Measurements from ENCODE around the gene KCND1.
"Not testable (repeated sequence)": the region's sequence is repeated elsewhere in the genome, so short reads cannot be mapped to it uniquely, and the experiment has no call there.

Gene KCND1

DNA sequence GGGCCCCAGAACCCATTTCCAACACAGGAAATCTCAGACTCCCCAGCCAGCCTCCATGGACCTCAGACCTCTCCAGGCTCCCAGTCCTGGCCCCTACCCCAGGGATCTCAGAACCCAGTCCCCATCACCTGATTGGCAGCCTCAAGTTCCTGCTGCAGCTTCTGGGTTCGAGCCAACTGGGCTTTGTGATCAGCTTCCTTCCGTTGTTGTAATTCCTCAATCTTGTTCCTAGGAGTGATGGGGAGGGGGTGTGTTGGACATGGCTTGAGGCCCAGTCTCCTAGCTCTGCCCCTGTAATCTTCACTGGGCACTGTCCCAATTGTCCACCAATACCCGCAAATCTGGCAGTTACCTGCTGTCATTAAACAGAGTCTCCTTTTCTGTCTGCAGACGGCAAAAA is 17.8 kb upstream of the KCND1 start:
- no peak for DNase-seq

DNA sequence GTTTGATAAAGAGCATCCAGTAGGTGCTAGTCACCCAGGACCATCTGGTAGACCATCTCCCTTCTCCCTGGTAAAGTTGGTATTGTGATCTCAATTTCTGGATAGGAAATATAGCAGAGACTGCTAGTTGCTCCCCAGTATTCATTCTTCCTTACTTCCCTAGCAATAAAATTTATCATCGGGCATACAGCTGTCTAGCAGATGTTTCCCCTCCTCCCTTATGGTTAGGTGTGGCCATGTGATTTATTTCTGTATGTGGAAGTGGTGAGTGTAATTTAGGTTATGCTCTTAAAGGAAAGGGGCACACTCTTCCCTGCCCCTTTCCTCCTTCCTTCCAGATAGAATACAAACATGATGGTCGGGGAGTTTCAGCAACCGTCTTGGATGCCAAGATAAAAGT is 12.3 kb upstream of the KCND1 start:
- TF ChIP-seq GATA1 (IDR thresholded peaks at IDR 0.05; ENCODE audit: low read depth, low read length) (no peak), POLR2A (IDR thresholded peaks at IDR 0.05; ENCODE audit: low read length) (no peak)
- DNase-seq, result no peak

More for the DNA sequence above, 17.8 kb upstream of the KCND1 start:
- TF ChIP-seq GATA1 (IDR thresholded peaks at IDR 0.05; ENCODE audit: low read depth, low read length) (no peak), POLR2A (IDR thresholded peaks at IDR 0.05; ENCODE audit: low read length) (no peak)

DNA sequence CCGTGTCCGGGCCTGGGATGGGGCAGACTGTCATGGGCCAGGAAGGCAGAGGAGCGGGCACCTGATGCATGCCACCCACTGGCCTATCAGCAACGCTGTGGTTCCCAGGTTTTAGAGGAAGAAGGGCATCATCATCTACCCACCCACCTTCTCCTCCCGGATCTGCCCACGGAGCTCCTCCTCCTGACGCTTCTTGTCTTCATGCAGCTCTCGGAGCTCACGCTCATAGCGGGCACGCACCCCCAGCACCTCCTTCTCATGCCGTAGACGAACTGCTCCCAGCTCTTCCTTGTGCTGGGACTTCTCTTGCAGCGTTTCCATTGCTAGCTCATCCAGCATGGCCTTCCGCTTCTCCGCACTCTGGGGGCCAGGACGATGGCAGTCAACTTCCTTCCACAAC is 11.4 kb upstream of the KCND1 start:
- no peak for DNase-seq
- TF ChIP-seq POLR2A (IDR thresholded peaks at IDR 0.05; ENCODE audit: low read length) (no peak), GATA1 (IDR thresholded peaks at IDR 0.05; ENCODE audit: low read depth, low read length) (no peak)

DNA sequence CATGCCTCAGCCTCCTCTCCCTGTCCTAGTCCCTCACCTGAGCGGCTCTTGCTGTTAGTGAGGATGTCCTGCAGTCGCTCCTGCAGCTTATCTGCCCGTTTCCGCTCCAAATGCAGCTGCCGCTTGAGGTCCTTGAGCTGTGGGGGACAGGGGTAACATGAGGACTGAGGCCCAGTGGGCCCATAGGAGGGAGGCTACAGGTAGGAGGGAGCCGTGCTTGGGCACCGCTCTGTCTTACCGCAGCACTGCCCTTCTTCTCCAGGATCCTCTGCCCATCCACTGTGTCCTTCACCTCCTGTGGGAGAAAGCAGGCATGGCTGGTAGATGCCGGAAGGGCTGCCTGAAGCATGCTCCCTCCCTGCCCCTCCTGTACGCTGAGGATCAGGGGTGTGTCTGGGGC is 9.5 kb upstream of the KCND1 start:
- DNase-seq, result no peak
- TF ChIP-seq POLR2A (IDR thresholded peaks at IDR 0.05; ENCODE audit: low read length), result no peak
- no peak for TF ChIP-seq GATA1 (IDR thresholded peaks at IDR 0.05; ENCODE audit: low read depth, low read length)

DNA sequence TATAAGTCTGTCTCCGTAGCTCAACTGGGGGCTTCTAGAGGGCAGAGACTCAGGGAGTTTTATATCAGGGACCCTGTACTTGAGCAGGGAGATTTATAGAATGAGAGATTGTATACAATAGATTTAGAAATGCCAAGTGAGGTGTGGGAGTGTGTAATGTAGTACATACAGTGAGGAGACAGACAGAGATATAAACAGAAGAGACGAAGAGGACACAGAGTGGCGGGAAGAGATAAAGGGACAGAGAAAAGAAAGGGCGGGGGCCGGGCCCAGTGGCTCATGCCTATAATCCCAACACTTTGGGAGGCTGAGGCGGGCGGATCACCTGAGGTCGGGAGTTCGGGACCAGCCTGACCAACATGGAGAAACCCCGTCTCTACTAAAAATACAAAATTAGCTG is 8.7 kb upstream of the KCND1 start:
- DNase-seq, result not testable (repeated sequence)

DNA sequence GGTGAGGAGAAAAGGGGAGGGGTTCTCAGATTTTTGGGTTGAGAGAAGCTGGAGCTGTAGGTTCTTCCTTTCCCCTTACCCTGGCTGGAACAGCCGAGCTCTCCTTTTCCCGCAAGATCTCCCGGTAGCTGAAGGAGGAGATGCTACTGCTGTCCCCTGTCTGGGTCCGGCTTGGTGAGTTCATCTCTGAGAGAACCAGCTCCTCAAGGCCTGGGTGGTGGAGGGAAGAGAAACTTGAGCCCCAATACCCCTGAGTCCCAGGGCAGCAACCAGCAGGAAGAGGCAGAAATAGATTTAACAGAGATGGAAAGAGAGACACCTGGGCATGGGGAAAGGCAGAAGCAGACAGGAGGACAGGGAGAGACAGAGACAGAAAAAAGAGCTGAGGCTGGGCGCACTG is 6.6 kb upstream of the KCND1 start:
- DNase-seq, result no peak
- TF ChIP-seq GATA1 (IDR thresholded peaks at IDR 0.05; ENCODE audit: low read depth, low read length) (no peak), POLR2A (IDR thresholded peaks at IDR 0.05; ENCODE audit: low read length) (no peak)

DNA sequence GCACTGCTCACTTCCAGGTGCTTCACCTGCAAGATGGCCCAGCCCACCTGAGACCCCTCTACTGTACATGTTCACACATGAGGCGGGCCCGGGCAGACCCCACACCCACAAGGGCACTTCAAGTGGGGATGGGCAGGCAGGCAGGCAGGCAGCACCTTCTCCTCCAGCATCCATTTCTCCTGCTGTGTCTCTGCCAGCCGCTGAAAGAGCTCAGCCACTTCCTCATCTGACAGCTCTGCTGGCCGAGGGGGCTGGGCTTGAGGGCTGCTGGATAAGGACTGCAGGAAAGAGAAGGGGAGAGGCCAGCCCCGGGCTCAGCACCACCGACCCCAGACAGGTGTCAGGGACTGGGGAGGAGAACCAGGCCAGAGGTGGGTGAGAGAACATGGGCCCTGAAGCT is 4.4 kb upstream of the KCND1 start:
- DNase-seq, result no peak
- TF ChIP-seq GATA1 (IDR thresholded peaks at IDR 0.05; ENCODE audit: low read depth, low read length) (no peak), POLR2A (IDR thresholded peaks at IDR 0.05; ENCODE audit: low read length) (no peak)

DNA sequence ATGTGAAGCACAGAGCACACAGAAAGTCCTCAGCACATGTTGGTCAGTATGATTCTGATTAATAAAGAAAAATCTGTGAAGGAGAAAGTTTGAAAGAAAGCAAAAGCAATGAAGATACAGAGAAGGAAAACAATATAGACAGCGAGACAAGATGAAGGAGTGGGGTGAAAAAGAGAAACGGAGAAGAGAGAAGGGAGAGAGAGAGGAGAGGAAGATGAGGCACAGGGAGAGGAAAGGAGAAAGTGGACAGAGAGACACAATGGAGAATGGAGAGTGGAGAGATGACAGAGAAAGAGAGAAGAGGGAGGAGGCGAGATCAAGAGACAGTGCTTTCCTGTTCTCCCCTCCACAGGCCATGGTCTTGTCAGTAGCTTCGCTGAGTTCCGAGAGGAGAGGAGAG is 3.9 kb upstream of the KCND1 start:
- TF ChIP-seq GATA1 (IDR thresholded peaks at IDR 0.05; ENCODE audit: low read depth, low read length) (no peak), POLR2A (IDR thresholded peaks at IDR 0.05; ENCODE audit: low read length) (no peak)
- no peak for DNase-seq

DNA sequence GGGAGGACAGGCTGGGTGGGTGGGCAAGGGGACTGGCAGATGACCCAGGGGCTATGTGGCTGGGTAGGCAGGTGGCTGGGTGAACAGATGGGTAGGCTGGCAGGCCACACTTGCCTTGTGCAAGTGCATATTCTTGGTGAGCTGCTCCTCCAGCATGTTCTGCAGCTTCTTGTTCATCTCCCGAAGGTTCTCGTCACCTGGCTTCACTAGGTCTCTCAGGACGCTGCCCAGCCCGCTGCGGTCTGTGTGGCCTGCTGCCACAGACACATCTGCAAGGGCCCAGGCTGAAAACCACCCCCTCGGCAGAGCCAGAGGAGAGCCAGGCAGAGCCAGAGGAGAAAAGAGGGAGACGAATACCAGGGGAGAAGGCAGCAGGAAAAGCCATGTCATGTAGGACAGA is 3.4 kb upstream of the KCND1 start:
- TF ChIP-seq POLR2A (IDR thresholded peaks at IDR 0.05; ENCODE audit: low read length) (no peak), GATA1 (IDR thresholded peaks at IDR 0.05; ENCODE audit: low read depth, low read length) (no peak)
- DNase-seq, result no peak

DNA sequence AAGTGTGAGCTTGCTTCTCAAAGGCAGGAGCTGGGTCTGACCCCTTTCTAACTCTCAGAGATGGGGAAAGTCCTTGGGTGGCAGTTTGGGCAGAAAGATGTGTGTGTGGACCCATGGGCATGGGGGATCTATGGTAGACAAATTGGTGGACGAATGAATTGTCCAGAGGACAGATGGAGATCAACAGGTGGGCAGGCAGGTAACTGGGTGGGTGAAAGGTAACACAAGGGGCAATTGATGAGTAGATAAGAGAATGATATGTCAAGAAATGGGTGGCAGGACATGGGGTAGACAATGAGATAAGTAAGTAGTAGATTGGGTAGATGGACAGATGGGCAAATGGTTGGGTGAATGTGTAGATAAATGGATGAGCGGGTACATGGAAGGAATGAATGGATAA is 2.9 kb upstream of the KCND1 start:
- TF ChIP-seq POLR2A (IDR thresholded peaks at IDR 0.05; ENCODE audit: low read length), result no peak
- TF ChIP-seq GATA1 (IDR thresholded peaks at IDR 0.05; ENCODE audit: low read depth, low read length), result no peak
- DNase-seq, result no peak

DNA sequence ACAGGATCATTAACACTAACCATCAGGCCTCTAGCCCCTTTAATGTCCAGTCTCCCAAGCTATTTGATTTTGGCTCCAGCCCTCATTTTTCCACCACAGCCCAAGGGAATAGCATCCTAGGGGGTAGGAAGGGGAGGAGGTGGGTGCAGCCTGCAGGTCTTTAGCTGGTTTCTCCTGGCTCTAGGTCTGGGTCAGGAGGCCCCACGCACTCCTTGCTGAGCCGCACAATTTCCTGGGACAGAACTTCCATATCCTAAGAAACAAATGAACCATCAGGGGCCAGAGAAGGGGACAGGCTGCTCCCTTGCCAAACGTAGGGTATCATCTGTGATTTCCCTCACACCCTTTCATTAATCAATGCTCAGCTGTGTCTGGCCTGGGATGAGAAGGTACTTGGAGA is 2.4 kb upstream of the KCND1 start:
- no peak for TF ChIP-seq GATA1 (IDR thresholded peaks at IDR 0.05; ENCODE audit: low read depth, low read length)
- no peak for TF ChIP-seq POLR2A (IDR thresholded peaks at IDR 0.05; ENCODE audit: low read length)
- no peak for DNase-seq

DNA sequence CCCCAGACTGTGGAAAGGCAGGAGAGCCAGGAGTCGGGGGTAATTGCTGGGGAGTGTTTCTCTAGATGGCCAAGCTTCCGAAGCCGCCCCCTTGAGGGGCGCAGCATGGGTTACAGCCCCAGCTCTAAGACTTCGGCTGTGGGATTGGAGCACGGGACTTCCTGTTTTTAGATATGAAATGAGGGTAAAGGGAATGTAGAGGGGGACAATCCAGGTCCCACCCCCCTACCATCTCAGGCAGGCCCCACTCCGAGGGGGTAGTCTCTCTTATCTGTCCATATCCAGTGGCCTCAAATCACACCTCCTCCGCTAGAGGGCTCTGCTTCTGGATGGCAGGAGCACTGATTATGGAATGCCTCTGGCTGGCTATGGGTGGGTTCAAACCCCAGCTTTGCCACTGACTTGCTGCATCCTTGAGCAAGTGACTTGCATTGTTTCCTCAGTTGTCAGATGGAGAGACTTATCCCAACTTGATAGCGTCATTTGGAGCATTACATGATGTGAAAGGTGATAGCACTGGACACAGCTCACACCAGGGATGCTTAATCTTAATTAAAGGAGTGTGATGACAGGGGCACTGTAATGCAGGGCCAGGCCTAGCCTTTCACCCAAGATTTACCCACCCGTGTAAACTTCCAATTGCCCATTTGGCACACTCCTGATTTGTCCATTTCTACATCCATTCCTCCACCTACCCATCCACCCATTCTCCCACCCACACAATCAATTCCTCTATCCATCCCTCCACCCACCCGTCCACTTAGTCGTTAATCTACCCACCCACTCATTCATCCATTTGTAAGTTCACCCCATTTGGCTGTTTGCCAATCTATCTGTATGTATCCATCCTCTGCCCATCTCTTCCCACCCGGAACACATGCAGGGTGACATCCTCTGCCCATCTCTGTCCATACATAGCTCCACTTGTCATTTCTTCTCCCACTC is 848 bp upstream of the KCND1 start:
- DNase-seq, result peak; percentile 61 to 67
- TF ChIP-seq POLR2A (IDR thresholded peaks at IDR 0.05; ENCODE audit: low read length), result no peak
- no peak for TF ChIP-seq GATA1 (IDR thresholded peaks at IDR 0.05; ENCODE audit: low read depth, low read length)

DNA sequence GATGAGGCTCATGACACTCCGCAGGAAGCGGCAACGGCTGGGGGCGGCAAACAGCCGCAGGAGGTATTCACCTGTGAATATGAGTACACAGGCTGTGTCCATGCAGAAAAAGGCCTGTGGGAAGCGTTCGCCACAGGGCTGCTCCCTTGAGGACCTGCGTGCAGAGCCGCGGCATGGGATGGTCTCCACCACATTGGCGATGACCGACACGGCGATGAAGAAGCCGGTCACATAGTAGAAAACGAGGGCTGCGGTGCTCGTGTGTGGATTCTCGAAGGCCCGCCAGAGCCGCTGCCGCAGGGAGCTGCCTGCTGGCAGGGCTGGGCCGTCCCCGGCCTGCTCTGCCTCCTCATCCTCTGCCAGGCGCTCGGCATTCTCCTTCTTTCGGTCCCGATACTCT is 2.2 kb downstream of the KCND1 start:
- DNase-seq, result no peak
- TF ChIP-seq POLR2A (IDR thresholded peaks at IDR 0.05; ENCODE audit: low read length), result no peak
- TF ChIP-seq GATA1 (IDR thresholded peaks at IDR 0.05; ENCODE audit: low read depth, low read length), result no peak

DNA sequence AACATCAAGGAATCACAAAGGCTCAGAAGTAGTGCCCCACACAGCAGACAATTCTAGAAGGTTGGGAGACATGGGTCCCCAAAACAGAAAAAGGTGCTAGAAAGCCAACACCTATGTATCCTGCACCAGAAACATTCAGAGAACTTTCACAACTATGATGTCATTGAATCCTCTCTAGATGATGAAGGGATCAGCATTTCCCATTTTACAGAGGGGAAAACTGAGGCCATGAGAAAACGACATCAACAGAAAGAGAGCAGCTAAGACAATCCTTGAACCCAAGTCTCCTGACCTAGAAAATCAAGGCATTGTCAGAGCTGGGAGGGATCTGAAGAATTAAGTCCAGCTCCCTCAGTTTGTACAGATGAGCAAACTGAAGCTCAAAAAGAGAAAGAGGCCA is 3.3 kb downstream of the KCND1 start:
- no peak for DNase-seq
- TF ChIP-seq GATA1 (IDR thresholded peaks at IDR 0.05; ENCODE audit: low read depth, low read length) (no peak), POLR2A (IDR thresholded peaks at IDR 0.05; ENCODE audit: low read length) (no peak)

DNA sequence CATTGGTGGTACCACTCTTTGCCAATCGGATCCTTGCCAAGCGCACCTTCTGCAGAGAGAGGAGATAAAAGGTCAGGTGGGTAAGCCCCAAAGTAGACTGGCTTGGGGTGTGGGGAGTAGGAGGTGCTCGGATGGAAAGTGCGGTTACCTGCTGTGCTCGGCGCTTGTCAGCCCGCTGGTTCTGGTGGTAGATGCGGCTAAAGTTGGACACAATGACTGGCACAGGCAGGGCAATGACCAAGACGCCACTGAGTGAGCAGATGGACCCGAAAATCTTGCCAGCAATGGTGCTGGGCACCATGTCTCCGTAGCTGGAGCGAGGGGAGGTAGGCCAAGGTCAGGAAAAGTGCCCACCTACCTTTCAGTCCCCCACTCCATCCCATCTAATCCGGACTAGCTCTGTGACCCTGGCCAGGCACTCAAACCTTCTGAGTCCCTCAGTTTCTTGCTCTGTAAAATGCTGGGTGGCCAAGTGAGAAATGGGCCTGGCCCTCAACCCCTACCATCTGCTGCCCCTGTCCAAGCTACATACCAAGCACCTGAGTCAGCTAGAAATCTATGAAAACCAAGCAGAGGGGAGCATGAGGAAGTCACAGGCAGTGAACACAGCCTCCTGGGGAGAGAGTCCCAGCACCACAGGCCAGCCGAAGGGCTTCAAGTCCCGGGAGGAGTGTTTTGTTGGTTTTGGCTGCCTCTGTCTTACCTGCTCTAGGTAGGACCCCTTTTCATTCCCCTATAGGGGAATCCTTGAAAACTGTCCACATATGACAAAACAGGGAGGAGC is 4.7 kb downstream of the KCND1 start:
- TF ChIP-seq GATA1 (IDR thresholded peaks at IDR 0.05; ENCODE audit: low read depth, low read length) (no peak), POLR2A (IDR thresholded peaks at IDR 0.05; ENCODE audit: low read length) (no peak)
- no peak for DNase-seq
